ENCODE measurements around the gene FXYD1.
A peak's percentile ranks its signal among the peaks of the same experiment; 100 is the strongest.
"Not testable (repeated sequence)": the region's sequence is repeated elsewhere in the genome, so short reads cannot be mapped to it uniquely, and the experiment has no call there.

FXYD1 gene

DNA sequence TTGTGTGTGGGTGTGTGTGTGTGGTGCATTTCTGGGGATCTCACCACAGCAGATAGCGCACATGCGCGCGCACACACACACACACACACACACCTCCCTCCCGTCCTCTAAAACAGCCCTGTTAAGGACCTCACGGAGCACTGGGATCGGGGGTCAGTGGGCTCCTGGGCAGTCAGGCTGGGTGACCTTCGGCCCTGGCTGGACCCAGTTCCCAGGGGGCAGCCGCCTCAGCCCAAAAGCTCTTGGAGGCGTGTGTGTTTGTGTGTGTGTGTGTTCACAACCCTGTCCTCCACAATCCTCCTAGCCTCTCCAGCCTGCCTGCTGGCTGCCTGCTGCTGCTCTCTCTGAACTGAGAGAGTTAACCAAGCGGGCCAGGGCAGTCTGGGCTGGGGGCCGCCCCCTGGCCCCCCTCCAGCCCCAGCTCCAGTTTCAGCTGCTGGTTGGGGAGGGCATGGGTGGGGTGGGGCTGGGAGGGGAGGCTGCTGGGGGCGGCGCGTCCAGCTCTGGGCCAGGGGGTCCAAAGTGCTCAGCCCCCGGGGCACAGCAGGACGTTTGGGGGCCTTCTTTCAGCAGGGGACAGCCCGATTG, at the start of gene FXYD1:
TSS of gene FXYD1 (plus strand) at position 520 of the 588 bp plus-strand sequence. CDS start 1,256 bp downstream, outside the sequence.
- no peak for DNase-seq

DNA sequence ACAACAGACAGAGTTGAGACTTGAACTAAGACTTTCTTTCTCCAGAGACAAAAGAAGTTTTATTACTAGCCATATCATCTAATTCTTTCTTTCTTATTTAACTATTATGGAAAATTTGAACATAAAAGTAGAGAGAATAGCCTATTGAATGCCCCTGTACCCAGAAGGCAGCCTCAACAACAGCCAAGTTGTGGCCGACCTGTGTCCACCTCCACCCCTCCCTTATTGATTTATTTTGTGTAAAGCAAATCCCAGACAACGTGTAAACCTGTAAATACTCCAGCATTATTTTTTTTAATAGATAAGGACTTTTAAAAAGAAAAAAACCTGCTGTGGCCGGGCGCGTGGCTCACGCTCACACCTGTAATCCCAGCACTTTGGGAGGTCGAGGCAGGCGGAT, 49.1 kb upstream of the FXYD1 start:
- DNase-seq = no peak

DNA sequence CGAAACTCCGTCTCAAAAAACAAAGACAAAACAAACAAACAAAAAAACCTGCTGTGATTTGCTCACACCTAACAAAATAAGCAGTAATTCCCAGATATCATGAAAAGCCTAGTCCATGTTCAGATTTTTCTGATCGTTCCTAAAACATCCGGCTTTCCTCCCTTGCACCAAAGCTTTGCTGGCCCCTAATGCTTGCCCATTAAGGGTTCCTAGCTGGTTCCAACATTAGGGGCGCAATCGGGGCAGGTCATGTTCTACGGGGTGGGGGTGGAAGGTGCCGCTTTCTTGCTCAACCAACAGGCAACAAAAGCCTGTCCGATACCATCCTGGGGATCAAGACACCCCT, 48.5 kb upstream of the FXYD1 start:
- no peak for DNase-seq

DNA sequence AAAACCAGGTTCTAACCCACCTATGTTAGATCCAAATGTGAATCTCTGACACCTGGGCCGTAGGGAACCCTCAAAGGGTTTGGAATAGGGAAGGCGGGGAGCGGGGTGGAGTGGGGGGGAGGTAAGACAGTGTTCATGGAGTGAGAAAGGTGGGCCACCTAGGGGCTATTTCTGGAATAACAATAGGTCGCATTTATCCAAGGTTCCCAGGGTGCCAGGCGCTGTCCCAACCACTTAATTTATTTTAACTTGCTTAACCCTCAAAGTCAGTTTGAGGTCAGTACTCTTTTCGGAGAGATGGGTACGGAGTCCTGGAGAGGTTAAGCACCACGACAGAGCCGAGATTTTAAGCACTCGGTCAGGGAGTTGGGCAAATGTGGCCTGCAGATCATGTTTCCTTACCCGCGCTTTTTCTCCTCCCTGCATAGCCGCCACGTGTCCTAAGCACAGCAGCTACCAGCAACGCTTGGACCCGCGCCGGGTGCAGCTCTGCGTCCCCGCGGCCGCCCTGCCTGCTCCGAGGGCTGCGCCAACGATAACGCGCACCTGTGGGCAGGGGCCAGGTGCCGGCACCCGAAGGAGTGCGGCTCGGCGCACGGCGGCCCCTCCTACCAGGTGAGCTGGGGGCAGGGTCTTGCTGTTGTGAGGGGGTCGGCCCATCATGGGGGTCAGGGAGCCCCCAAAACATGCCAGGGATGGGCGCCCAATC, 48.0 kb upstream of the FXYD1 start:
- peak; percentile 60 to 61 for DNase-seq

DNA sequence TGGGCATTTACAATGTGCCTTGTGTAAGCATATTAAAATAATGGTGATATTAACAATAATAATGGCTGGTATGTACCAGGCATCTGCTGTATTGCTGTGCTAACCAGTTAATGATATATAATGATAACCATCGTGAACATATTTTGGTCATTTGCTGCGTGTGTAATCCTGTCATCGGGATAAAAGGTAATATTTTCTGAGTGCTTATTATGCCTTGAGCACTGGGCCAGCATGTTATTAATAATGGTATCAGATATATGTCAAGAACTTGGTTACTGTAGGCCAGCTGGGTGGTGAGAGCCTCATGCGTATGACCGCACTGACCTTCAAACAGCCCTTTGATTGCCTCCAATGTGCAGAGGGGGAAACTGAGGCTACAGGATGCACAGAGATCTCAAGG, 45.2 kb upstream of the FXYD1 start:
- DNase-seq = no peak

DNA sequence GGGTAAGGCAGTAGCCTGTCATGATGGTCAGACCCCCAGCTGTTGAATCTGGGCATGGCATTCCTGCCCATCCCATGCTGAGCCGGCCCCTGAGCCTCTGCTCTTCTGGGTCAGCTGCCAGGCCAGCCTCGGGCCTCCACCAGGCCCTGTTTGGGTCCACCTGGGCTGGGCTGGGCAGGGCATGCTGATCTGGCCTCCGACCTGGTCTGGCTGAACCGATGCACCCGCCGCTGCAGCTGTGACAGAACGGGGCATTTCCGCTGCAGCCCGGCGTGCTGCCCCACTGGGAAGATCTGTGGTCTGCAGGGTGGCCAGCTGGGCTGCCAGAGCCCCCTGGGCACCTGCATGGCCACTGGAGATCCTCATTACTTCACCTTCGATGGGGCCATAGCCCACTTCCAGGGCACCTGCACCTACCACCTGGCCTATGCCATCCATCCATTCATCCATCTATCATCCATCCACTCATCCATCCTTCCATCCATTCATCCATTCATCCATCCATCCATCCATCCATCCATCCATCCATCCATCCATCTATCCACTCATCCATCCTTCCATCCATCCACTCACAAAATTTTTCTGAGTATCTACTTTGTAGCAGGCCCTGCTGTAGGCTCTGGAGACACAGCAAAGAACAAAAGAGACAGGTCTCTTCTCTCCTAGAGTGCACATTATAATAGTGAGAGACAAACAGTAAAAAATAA, 44.5 kb upstream of the FXYD1 start:
- DNase-seq = no peak

DNA sequence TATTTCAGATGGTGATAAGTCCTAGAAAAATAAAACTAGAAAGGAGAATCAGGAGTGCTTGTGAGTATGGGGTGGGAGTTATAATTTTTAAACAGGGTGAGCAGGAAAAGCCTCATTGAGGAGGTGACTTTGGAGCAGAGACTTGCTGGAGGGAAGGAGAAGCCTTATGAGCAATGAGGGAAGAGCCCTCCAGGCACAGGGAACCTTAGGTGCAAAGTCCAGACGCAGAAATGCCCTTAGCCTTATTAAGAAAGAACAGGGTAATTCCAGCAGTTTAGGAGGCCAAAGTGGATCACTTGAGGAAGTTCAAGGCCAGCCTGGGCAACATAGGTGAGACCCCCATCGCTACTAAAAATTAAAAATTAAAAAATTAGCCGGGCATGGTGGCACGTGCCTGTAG, 44.0 kb upstream of the FXYD1 start:
- no peak for DNase-seq

DNA sequence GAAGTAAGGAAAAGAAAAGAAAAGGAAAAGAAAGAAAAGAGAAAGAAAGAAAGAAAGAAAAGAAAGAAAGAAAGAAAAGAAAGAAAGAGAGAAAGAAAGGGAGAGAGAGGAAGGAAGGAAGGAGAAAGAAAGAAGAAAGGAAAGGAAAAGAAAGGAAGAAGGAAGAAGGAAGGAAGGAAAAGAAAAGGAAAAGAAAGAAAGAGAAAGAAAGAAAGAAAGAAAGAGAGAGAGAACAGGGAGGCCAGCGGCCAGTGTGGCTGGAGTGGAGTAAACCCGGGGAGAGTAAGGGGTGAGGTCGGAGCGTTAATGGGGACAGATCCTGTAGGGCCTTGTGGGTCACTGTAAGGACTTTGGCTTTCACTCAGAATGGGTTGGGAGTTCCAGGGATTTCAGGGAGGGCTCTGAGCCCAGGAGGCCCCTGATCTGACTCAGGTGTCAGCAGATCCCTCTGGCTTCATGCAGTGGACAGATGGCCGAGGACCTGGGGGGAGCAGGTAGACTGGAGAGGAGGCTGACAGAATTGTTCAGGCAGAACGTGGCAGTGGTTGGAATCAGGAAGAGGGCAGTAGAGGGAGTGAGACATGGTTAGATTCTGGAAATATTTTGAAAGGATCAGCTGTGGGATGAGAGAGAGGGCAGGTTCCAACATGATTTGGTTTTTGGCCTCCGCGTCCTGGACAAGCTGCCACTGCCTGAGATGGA, 42.8 kb upstream of the FXYD1 start:
- no peak for DNase-seq

DNA sequence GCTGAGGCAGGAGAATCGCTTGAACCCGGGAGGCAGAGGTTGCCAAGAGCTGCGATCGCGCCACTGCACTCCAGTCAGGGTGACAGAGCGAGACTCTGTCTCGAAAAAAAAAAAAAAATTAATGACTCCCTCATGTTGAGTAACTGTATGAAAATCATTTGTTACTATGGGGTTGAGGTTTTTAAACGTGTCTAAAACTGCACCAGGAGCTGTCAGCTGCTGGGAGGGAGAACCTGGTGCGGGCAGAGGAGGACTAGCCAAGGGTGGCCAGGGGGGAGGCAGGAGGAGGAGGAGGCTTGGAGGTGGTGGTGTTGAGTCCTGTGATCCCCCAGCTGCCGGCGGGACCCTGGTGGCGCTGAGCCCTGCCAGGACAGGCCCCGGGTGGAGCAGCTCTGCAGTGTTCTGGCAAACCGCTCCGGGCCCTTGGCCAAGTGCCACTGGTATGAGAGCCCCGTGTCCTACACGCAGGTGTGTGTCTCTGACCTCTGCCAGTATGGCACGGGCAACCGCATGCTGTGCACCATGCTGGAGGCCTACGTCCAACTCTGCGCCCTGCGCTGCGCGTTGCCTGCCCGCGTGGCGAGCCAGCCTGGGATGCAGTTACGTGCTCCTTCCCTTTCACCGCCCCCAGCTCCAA, 40.1 kb upstream of the FXYD1 start:
- no peak for DNase-seq

DNA sequence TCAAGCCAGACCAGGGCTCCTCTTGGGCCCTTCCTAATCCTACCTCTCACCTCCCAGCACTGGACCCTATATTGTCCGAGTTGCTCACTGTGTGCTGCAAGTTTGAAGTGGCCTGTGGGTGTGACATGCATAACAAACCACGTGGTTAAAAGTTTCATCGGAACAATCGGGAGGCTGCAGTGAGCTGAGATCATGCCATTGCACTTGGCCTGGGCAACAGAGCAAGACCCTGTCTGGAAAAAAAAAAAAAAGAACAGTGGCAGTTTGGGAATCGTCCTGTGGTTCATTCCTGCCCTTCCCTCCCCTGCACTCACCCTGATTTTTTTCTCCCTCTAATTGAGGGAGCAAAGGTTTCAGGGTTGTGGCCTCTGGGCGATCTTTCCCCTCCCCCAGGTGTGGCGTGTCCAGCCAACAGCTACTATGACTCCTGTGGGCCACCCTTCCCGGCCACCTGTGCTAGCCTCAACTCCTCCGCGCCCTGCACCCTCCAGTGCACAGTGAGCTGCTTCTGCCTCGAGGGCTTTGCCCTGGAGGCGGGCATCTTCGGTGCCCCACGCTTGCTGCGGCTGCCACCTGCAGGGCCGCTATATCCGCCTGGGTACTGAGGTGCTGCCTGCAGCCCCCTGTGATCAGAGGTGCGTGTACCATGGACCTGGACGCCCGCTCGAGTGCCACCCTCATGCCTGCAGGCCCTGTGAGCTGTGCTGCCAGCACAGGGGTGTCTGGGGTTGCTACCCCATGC, 39.3 kb upstream of the FXYD1 start:
- no peak for DNase-seq

DNA sequence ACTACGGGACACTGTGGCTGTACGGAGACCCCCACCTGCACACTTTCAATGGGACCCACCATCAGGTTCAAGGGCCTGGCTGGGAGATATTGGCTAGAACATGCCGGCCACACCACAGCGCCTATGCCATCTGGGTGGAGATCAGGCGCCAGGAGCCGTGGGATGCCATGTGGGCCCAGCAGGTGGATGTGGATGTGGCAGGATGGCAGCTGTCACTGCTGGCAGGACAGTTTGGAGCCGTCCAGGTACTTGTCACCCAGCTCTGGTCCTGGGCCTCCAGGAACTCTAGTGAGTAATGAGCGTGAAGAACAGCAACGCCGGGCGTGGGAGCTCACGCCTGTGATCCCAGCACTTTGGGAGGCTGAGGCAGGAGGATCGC, 38.7 kb upstream of the FXYD1 start:
- no peak for DNase-seq

DNA sequence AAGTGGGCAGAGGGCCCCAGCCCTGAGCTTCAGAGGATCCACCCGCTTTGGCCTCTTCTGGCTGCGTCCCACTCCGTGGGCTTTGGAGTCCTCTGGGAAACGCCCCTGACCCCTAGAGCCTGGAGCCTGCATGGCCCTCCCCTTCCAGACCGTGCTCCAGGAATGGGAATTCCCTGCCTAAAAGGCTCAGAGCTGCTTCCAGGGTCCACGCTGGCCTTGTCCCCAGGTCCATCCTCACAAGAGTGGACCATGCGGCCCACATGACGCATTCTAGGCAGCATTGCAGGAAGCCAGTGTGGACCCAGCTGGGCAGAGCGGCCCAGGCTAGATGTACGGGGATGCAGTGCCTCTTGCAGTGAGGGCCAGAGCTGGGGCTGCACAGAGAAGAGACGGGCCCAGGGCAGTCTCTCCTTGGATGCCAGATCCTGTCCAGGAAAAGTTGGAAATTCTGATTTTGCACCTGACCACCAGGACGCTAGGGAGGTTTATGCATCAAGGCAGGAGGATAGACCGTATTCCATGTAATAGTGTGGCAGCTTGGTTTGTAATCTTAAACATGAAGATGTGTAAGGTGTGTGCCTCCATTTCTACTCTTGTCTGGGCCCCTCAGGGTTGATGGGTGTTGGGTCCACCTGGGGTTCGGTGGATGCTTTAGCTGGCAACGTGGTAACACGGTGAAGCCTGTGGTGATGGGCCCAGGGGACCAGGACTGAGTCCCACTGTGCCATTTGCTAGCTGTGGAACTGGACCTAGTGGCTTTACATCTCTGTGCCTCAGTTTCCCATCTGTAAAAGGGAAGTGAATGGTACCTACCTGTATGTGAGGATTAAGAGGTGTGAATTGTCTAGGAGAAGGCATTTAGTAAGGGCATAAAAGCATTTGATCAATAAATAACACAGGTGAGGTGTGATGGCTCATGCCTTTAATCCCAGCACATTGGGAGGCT, 37.8 kb upstream of the FXYD1 start:
- no peak for DNase-seq

DNA sequence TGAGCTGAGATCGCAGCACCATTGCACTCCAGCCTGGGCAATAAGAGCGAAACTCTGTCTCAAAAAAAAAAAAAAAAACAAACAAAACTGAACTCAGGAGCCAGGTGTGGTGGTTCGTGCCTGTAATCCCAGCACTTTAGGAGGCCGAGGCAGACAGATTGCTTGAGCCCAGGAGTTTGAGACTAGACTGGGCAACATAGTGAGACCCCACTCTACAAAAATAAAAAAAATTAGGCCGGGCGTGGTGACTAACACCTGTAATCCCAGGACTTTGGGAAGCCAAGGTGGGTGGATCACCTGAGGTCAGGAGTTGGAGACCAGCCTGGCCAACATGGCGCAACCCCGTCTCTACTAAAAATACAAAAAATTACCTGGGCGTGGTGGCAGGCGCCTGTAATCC, 36.7 kb upstream of the FXYD1 start:
- DNase-seq = not testable (repeated sequence)

DNA sequence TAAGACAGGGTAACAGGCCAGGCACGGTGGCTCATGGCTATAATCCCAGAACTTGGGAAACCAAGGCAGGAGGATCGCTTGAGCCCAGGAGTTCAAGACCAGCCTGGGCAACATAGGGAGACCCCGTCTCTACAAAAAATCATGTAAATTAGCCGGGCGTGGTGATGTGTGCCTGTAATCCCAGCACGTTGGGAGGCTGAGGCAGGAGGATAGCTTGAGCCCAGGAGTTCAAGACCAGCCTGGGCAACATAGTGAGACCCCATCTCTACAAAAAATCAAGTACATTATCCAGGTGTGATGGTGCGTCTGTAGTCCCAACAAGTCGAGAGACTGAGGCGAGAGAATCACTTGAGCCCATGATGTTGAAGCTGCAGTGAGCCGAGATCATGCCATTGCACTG, 35.0 kb upstream of the FXYD1 start:
- DNase-seq = not testable (repeated sequence)

DNA sequence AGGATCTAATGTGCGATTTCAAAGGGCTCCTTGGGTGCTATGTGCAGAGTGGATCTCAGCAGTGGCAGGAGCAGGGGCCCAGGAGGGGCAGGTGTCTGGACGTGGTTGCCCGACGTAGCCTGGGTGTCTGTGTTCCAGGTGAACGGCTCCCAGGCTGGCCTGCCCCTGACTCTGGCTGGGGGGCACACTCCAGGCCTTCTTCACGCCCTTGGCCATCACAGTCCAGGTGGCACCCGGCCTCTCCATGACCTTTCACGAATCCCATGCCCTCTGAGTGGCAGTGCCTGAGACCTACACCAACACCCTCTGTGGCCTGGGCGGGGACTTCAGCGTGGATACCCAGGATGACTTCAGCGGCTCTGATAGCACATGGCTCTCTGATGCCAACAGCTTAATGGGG, 34.3 kb upstream of the FXYD1 start:
- no peak for DNase-seq

DNA sequence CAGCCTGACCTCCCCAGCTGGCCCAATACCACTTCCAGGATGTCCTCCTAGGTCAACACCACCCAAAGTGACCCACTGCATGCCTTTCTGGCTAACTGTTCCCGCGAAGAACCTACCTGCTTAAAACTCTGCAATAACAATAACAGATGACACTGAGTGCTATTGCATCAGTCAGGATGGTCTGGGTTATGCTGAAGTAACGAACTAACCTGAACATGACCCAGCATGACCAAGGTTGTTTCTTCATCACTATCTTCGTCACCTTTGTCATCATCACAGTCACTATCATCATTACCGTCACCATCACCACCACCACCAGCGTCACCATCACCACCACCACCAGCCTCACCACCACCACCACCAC, 33.6 kb upstream of the FXYD1 start:
- no peak for DNase-seq

DNA sequence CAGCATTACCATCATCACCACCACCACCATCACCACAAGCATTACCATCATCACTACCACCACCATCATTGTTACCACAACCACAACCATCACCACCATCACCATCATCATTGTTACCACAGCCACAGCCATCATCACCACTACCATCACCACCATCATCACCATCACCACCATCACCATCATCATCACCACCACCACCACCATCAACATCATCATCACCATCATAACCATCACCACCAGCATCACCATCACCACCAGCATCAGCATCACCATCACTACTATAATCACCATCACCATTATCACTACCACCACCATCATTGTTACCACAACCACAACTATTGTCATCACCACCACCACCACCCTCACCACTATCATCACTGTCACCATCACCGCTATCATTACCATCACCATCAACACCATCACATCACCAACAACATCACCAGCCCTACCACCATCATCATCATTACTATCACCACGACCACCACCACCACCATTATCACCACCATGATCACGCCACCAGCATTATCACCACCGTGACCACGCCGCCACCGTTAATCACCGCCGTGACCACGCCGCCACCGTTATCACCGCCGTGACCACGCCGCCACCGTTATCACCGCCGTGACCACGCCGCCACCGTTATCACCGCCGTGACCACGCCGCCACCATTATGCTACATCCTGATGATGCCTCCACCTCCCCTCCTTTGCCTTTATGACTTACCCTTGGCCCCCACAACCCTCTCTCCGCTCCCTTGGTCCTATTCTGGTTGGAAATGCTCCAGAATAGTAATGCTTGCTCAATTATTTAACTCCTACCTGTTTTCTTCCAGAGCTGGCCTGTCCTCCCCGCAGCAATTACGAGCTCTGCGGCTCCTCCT, 33.0 kb upstream of the FXYD1 start:
- DNase-seq = no peak

DNA sequence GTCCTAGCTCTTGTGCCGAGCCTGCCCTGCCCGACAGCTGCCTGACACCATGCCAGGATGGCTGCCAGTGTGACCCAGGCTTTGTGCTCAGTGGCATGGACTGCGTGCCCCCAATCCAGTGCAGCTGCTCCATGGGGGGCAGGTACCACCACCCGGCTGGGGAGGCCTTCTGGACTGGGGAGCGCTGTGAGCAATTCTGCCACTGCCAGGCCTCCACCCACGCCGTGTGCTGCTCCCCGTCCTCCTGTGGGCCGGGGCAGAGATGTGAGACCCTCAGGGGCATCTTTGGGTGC, 32.4 kb upstream of the FXYD1 start:
- DNase-seq = no peak

DNA sequence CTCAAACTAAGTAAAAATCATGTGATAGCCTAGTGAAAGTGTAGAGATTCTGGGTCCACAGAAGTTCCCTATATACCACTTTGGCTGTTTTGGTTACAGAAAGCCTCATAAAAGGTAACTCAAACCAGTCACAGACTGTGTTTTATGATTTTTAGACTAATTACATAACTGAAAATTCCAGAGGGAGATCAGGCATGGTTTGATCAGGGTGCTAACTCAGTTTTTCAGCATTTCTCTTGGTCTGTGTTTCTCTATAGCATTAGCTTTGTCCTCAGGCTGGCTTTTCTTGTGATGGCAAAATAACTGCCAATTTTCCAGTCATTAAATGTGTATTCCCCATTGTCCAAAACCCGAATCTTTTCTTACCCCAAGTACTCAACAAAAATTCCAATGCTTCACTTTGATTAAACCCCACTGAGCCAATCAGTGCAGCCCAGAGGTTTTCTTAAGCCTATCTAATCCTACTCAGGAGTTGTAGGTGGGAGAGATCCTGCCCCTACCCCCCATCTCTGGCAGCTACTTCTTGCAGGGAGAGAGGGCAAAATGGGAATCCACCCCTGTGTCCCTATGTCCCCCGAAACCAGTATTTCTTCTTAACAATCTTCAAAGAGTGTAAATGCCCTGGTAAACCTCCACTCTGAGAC, 31.6 kb upstream of the FXYD1 start:
- DNase-seq = no peak

DNA sequence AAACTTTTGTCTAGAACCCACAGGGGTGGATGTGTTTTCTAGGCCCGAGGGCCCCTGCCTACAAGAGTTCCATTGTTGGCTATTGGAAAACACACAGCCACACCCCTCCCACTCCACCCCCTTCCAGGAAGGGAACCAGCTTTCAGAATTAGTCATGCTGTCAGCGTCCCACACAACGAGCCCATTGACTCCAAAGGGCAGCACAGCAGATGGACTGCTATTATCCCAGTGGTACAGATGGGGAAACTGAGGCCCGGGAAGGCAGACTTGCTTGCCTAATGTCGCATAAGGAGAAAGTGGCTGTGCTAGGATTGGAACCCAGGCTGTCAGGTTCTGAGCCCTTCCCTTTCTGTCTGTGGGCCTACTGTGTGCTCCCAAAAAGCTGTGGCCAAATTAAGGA, 31.1 kb upstream of the FXYD1 start:
- no peak for DNase-seq
